Erythroblast (primary cell): ENCODE measurements around the gene OSM.

Experiments used
- GATA1 ChIP-seq: IDR thresholded peaks from 2 replicates; pipeline ENCODE4 v1.6.1; 2011; ENCODE audit warnings: low read depth, mild to moderate bottlenecking, control low read depth, low read length, moderate library complexity
- POLR2A ChIP-seq: IDR thresholded peaks from 2 replicates; pipeline ENCODE4 v1.6.1; 2011; ENCODE audit warnings: mild to moderate bottlenecking, low read length

DNA sequence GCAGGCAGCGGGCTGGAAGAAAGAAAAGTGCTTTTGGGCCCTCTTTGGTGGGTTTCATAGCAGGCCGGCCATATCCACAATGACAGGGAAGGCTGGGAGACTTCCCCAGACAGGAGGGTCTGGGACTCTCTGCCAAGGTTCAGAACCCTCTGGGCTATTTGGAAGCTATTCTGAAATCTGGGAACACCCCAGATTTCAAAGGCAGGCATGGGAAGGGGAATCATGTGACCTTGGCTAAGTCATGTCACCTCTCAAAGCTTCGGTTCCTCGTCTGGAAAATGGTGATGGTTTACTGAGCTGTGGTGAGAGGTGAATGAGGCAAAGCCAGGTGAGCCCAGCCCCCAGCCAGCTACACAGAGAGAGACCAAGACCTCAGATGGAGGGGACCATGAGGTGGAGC lies 18.0 kb upstream of the OSM start:
- TF ChIP-seq POLR2A (no peak), GATA1 (no peak)
